ENCODE measurements around the gene DOCK11.
"Not testable (repeated sequence)": the region's sequence is repeated elsewhere in the genome, so short reads cannot be mapped to it uniquely, and the experiment has no call there.

The DOCK11 gene

GRCh38 chrX:118577041-118577440, 81.4 kb downstream of the DOCK11 start:
- DNase-seq (ENCODE audit: low read depth): no peak
- in situ Hi-C loops (cut with HindIII; ENCODE audit: low sequenced_read_pairs): no loop called here
- no peak for TF ChIP-seq CTCF (IDR thresholded peaks at IDR 0.05; ENCODE audit: low read depth, low read length, missing control alignments)
- H3K4me3 ChIP-seq (ENCODE audit: low read depth, low read length): no peak overlapping the region

- in situ Hi-C loops (cut with HindIII; ENCODE audit: low sequenced_read_pairs): no loop called here
- no peak for TF ChIP-seq CTCF (IDR thresholded peaks at IDR 0.05; ENCODE audit: low read depth, low read length, missing control alignments)
- DNase-seq (ENCODE audit: low read depth): no peak
- no peak overlapping the region for H3K4me3 ChIP-seq (ENCODE audit: low read depth, low read length)
Measured at GRCh38 chrX:118579417-118579816, 83.8 kb downstream of the DOCK11 start.

DNA sequence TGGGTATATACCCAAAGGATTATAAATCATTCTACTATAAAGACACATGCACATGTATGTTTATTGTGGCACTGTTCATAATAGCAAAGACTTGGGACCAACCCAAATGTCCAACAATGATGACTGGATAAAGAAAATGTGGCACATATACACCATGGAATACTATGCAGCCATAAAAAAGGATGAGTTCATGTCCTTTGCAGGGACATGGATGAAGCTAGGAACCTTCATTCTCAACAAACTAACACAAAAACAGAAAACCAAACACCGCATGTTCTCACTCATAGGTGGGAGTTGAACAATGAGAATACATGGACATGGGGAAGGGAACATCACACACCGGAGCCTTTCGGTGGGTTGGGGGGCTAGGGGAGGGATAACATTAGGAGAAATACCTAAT, 87.3 kb downstream of the DOCK11 start:
- in situ Hi-C loops (cut with HindIII; ENCODE audit: low sequenced_read_pairs); H3K4me3 ChIP-seq (ENCODE audit: low read depth, low read length); DNase-seq (ENCODE audit: low read depth): not testable (repeated sequence)

- no peak for DNase-seq (ENCODE audit: low read depth)
- TF ChIP-seq CTCF (IDR thresholded peaks at IDR 0.05; ENCODE audit: low read depth, low read length, missing control alignments): no peak
- no peak overlapping the region for H3K4me3 ChIP-seq (ENCODE audit: low read depth, low read length)
- in situ Hi-C loops (cut with HindIII; ENCODE audit: low sequenced_read_pairs): no loop called here
Measured at GRCh38 chrX:118583781-118584180, 88.2 kb downstream of the DOCK11 start.

- TF ChIP-seq CTCF (IDR thresholded peaks at IDR 0.05; ENCODE audit: low read depth, low read length, missing control alignments): no peak
- in situ Hi-C loops (cut with HindIII; ENCODE audit: low sequenced_read_pairs): no loop called here
Measured at GRCh38 chrX:118585296-118585695, 89.7 kb downstream of the DOCK11 start.

GRCh38 chrX:118586206-118586605, 90.6 kb downstream of the DOCK11 start:
- H3K4me3 ChIP-seq (ENCODE audit: low read depth, low read length); in situ Hi-C loops (cut with HindIII; ENCODE audit: low sequenced_read_pairs); DNase-seq (ENCODE audit: low read depth): not testable (repeated sequence)

More at GRCh38 chrX:118585296-118585695, 89.7 kb downstream of the DOCK11 start:
- DNase-seq (ENCODE audit: low read depth): no peak
- H3K4me3 ChIP-seq (ENCODE audit: low read depth, low read length): no peak overlapping the region

- no peak overlapping the region for H3K4me3 ChIP-seq (ENCODE audit: low read depth, low read length)
- in situ Hi-C loops (cut with HindIII; ENCODE audit: low sequenced_read_pairs): no loop called here
- no peak for TF ChIP-seq CTCF (IDR thresholded peaks at IDR 0.05; ENCODE audit: low read depth, low read length, missing control alignments)
- no peak for DNase-seq (ENCODE audit: low read depth)
Measured at GRCh38 chrX:118588715-118589114, 93.1 kb downstream of the DOCK11 start.

DNA sequence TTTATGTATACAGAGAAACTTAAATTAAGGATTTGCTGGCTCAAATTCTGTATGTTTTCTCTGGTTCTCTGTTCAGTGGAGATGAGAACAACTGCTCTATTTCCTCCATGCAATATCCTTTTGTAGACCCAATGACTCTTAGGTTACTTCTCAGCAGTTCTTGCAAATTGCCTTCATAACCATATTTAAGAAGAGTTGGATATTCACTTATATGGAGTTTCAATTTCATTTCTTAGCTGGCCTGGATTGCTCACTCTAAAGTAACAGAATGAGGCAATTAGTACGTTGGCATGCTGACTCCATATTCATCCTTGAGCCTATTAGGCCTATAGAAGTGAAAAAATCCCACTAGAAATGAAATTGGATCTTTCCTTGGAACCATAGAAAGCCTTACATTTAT, 93.6 kb downstream of the DOCK11 start:
- H3K4me3 ChIP-seq (ENCODE audit: low read depth, low read length): no peak overlapping the region
- in situ Hi-C loops (cut with HindIII; ENCODE audit: low sequenced_read_pairs): no loop called here
- DNase-seq (ENCODE audit: low read depth): no peak
- no peak for TF ChIP-seq CTCF (IDR thresholded peaks at IDR 0.05; ENCODE audit: low read depth, low read length, missing control alignments)

Measured in astrocyte of the cerebellum (primary cell).